Stomach (tissue), 9 donors: ENCODE results near the gene SGPP2. TPM values are rescaled to one million over a fixed set of nuclear protein-coding genes. Genes with fewer than 3 reads are reported as not detected.

Source experiments
- DNase-seq, 2 donors: peaks; one replicate each; pipeline versions ENCODE4 v3.0.0 to v3.0.0-alpha.2; 2013 to 2019
- H3K27ac ChIP-seq, 5 donors: fragments of 200-600 bp in 4 of 5; sonication (generic) in 4 of 5; one replicate each; pipeline ENCODE4 v1.5.1; 2013 to 2019; ENCODE audit warnings: mild to moderate bottlenecking in 1 of 5, moderate library complexity in 1 of 5
- H3K27me3 ChIP-seq, 3 donors: fragments of 200-600 bp; sonication (generic); one replicate each; pipeline ENCODE4 v1.5.1; 2017 to 2019; ENCODE audit warnings: mixed run types in 1 of 3
- H3K36me3 ChIP-seq, 4 donors: fragments of 200-600 bp; sonication (generic); 1 replicate in 3 of 4; 2 replicates in 1 of 4; pipeline ENCODE4 v1.5.1; 2016 to 2019
- H3K4me1 ChIP-seq, 4 donors: fragments of 200-600 bp; sonication (generic); one replicate each; pipeline ENCODE4 v1.5.1; 2016 to 2019
- H3K4me3 ChIP-seq, 4 donors: fragments of 200-600 bp; sonication (generic) in 3 of 4; one replicate each; pipeline ENCODE4 v1.5.1; 2016 to 2019; ENCODE audit warnings: mild to moderate bottlenecking in 1 of 4
- H3K9me3 ChIP-seq, 4 donors: fragments of 200-600 bp; sonication (generic); one replicate each; pipeline ENCODE4 v1.5.1; 2016 to 2019
- CTCF ChIP-seq, 7 experiments: fragments of 450-650 bp in 4 of 7; fragments of 200-600 bp in 3 of 7; sonication (generic) in 3 of 7; IDR thresholded peaks; one replicate each; pipeline ENCODE4 v1.5.1; 2016 to 2019; ENCODE audit warnings: antibody characterized with exemption in 7 of 7, control low read depth in 2 of 7, mild to moderate bottlenecking in 1 of 7
- EP300 ChIP-seq: sonication (generic); formaldehyde crosslinking; IDR thresholded peaks from one replicate; pipeline ENCODE4 v1.6.1; 2017; ENCODE audit warnings: antibody characterized with exemption
- POLR2A ChIP-seq, 4 donors: fragments of 450-650 bp; IDR thresholded peaks; one replicate each; pipeline ENCODE4 v1.6.1; 2016; ENCODE audit warnings: antibody characterized with exemption in 4 of 4, control low read depth in 2 of 4, mild to moderate bottlenecking in 1 of 4, moderate library complexity in 1 of 4
- POLR2AphosphoS5 ChIP-seq, 3 donors: sonication (generic); formaldehyde crosslinking; IDR thresholded peaks; one replicate each; pipeline ENCODE4 v1.6.1; 2016; ENCODE audit warnings: antibody characterized with exemption in 3 of 3
- WGBS, 5 donors: extraction: QIAGEN DNeasy Blood & Tissue Kit in 3 of 5; methylation state at CpG; one replicate each; pipeline versions ENCODE4 v1.1.5 to v1.1.7; 2013 to 2018; 5-methylcytosine and 5-hydroxymethylcytosine counted together
- intact Hi-C: fragments of 100-400 bp; cut with DNase I; formaldehyde crosslinking; loops from one replicate; pipeline ENCODE4 v1.15.1; 2023; ENCODE audit warnings: low total_unique reads
- polyA plus RNA-seq, 3 donors: library from polyadenylated mRNA; stranded (reverse); fragments of 200-250 nt; gene quantifications; one replicate each; pipeline ENCODE4 v1.2.3, GENCODE V29; 2013
- total RNA-seq, 5 donors: library from RNA; depleted of rRNA; stranded (reverse); fragments of >200 nt; gene quantifications; one replicate each; pipeline versions ENCODE4 v1.1.0 to v1.2.3, GENCODE V29; 2014 to 2016
- donor health status: healthy with polysubstance abuse.
- donor health status: Bipolar disorder and iron deficiency.
- donor health status: healthy.

Gene SGPP2
- total and polyA plus RNA-seq, 8 donors, result 1.7 to 50.4 (median 21.0) TPM

GRCh38 chr2:222465746-222466145, 41.4 kb downstream of the SGPP2 start:
- no peaks in the 10 kb centered on the region for H3K9me3 ChIP-seq
- no peak for DNase-seq
- H3K27me3 ChIP-seq, result no peaks in the 10 kb centered on the region
- peaks cover 0 to 7% (median 0%) of the 10 kb centered on the region in 4 donors for H3K4me1 ChIP-seq
- no peak overlapping the region for H3K27ac ChIP-seq
- TF ChIP-seq CTCF (IDR thresholded peaks at IDR 0.05), result no peak
- TF ChIP-seq EP300, result no peak
- no peak for TF ChIP-seq POLR2A (IDR thresholded peaks at IDR 0.05)
- TF ChIP-seq POLR2AphosphoS5 (IDR thresholded peaks at IDR 0.05), result no peak
- intact Hi-C loops, result no loop called here
- WGBS, 5 donors, result 59 to 80% (median 74%) methylated on average over 3 of the region's 3 CpGs
- H3K36me3 ChIP-seq, result no peaks in the 10 kb centered on the region
- no peak overlapping the region for H3K4me3 ChIP-seq

- WGBS, 5 donors, result 33 to 42% (median 42%) methylated on average over 4 of the region's 4 CpGs
- intact Hi-C loops, result no loop called here
- no peak overlapping the region for H3K27ac ChIP-seq
- H3K4me3 ChIP-seq, result no peak overlapping the region
- no peak for TF ChIP-seq CTCF (IDR thresholded peaks at IDR 0.05)
- TF ChIP-seq POLR2A (IDR thresholded peaks at IDR 0.05), result no peak
- no peak for TF ChIP-seq POLR2AphosphoS5 (IDR thresholded peaks at IDR 0.05)
- no peak for TF ChIP-seq EP300
- DNase-seq, result peak; percentile 61 to 79
- H3K9me3 ChIP-seq, result no peaks in the 10 kb centered on the region
- peaks cover 0 to 7% (median 0%) of the 10 kb centered on the region in 4 donors for H3K4me1 ChIP-seq
- H3K27me3 ChIP-seq, result no peaks in the 10 kb centered on the region
- no peaks in the 10 kb centered on the region for H3K36me3 ChIP-seq
These were observed 44.0 kb downstream of the SGPP2 start for GRCh38 chr2:222468346-222468745.

- Histone ChIP-seq H3K4me3 (no peak overlapping the region), H3K27me3 (no peaks in the 10 kb centered on the region), H3K9me3 (no peaks in the 10 kb centered on the region), H3K4me1 (peaks cover 0 to 7% (median 0%) of the 10 kb centered on the region in 4 donors), H3K27ac (no peak overlapping the region), H3K36me3 (peaks cover 0 to 7% (median 0%) of the 10 kb centered on the region in 4 donors)
- no peak for TF ChIP-seq EP300
- TF ChIP-seq POLR2AphosphoS5 (IDR thresholded peaks at IDR 0.05), result no peak
- no peak for TF ChIP-seq CTCF (IDR thresholded peaks at IDR 0.05)
- TF ChIP-seq POLR2A (IDR thresholded peaks at IDR 0.05), result no peak
- intact Hi-C loops, result no loop called here
- WGBS, 5 donors, result 65 to 83% (median 76%) methylated on average over 5 of the region's 5 CpGs
- DNase-seq, result no peak
These were observed 46.6 kb downstream of the SGPP2 start for GRCh38 chr2:222470802-222471468.

- no peak for DNase-seq
- H3K9me3 ChIP-seq, result no peaks in the 10 kb centered on the region
- intact Hi-C loops, result no loop called here
- no peak for TF ChIP-seq POLR2A (IDR thresholded peaks at IDR 0.05)
- no peak for TF ChIP-seq EP300
- TF ChIP-seq POLR2AphosphoS5 (IDR thresholded peaks at IDR 0.05), result no peak
- no peak for TF ChIP-seq CTCF (IDR thresholded peaks at IDR 0.05)
- WGBS, 5 donors, result 62 to 74% (median 71%) methylated on average over 14 of the region's 14 CpGs
- no peaks in the 10 kb centered on the region for H3K4me1 ChIP-seq
- H3K36me3 ChIP-seq, result peaks cover 0 to 8% (median 0%) of the 10 kb centered on the region in 4 donors
- peaks cover 0 to 7% (median 0%) of the 10 kb centered on the region in 3 donors for H3K27me3 ChIP-seq
- no peak overlapping the region for H3K27ac ChIP-seq
- H3K4me3 ChIP-seq, result no peak overlapping the region
These were observed 53.7 kb downstream of the SGPP2 start for GRCh38 chr2:222477962-222478608.
